IPS-20b (cell line): ENCODE measurements around the gene SLC18A2.

Experiments used
- H3K27ac ChIP-seq: one replicate; pipeline ENCODE4 v1.5.1; 2013; ENCODE audit warnings: low read length
- H3K27me3 ChIP-seq: 2 replicates; pipeline ENCODE4 v1.6.1; 2013; ENCODE audit warnings: mild to moderate bottlenecking, low read length, inconsistent platforms; ENCODE audit not compliant: insufficient read depth
- H3K36me3 ChIP-seq: 2 replicates; pipeline ENCODE4 v1.6.1; 2013; ENCODE audit warnings: low read depth, mild to moderate bottlenecking, inconsistent platforms, low read length, moderate library complexity; ENCODE audit not compliant: insufficient read depth
- H3K4me1 ChIP-seq: 2 replicates; pipeline ENCODE4 v1.6.1; 2013; ENCODE audit warnings: mild to moderate bottlenecking, control low read depth, inconsistent platforms, low read length, moderate library complexity; ENCODE audit not compliant: insufficient read depth
- H3K4me3 ChIP-seq: 2 replicates; pipeline ENCODE4 v1.5.1; 2013; ENCODE audit warnings: mild to moderate bottlenecking, low read length, inconsistent platforms
- H3K9ac ChIP-seq: 2 replicates; pipeline ENCODE4 v1.6.1; 2013; ENCODE audit warnings: low read depth, mild to moderate bottlenecking, inconsistent platforms, low read length, moderate library complexity
- H3K9me3 ChIP-seq: 2 replicates; pipeline ENCODE4 v1.6.1; 2013; ENCODE audit warnings: mild to moderate bottlenecking, low read depth, low read length, inconsistent platforms; ENCODE audit not compliant: insufficient read depth

The SLC18A2 gene

DNA sequence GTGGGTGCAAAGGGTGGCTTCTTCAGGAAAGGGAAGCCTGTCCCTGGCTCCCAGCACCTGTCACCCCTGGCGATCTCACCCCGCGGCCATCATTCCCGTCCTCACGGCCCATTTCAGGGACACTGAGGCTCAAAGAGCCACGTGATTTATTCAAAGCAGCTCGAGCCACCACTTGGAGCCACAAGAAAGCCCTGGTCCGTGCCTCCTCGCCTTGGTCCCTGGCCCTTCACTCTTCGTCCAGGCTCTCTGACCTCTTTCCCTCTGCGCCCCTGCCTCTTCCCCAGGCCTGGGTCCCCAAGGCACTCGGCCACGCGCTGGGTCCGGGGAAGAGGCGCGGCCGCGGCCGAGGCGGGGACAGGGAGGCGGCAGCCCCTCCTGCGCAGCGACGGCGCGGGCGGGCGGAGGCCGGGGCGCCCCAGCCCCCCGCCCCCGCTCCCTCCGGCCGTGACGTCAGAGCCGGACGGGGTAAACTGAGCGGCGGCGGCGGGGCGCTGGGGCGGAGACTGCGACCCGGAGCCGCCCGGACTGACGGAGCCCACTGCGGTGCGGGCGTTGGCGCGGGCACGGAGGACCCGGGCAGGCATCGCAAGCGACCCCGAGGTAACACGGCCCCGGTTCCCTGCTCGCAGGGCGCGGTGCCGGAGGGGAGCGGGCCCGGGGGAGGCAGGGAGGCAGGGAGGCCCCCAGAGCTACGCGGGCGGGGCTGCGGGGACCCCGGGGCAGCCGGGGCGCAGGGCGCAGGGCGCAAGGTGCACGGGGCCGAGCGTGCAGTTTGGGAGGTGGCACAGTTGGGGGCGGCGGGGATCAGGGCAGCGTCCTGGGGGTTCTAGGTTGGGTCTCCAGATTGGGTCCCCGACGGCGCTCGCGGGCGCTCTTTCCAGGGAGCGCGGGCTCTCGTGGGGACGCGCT lies at the start of gene SLC18A2:
Gene SLC18A2 (plus strand): TSS at position 494 of the 909 bp plus-strand sequence. CDS start 580 bp downstream, outside the sequence.
- no peak within 1 kb of the TSS for H3K27ac ChIP-seq
- H3K27me3 ChIP-seq = peaks cover 63% of the 10 kb centered on the region
- H3K9me3 ChIP-seq = no peaks in the 10 kb centered on the region
- peak within 1 kb of the TSS; percentile 41; the same call in 1 of the 2 replicates for H3K9ac ChIP-seq
- H3K4me3 ChIP-seq = peak within 1 kb of the TSS; percentile 75
- H3K4me1 ChIP-seq = no peaks in the 10 kb centered on the region
- H3K36me3 ChIP-seq = no peaks in the 10 kb centered on the region

DNA sequence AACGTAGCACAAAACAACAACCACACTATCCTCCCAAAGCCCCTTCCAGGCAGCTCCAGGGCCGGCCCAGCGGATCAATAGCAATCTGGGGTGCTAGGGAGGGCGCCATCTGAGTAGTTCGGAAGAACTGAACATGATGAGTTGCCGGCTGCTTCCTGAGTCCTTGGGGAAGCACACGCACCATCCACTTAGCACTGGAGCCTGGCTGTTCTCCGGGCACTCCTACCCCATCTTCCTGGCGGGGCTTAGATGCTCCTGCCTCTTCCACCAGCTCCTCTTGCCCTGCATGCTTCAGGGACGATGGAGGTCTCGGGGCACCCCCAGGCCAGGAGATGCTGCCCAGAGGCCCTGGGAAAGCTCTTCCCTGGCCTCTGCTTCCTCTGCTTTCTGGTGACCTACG lies 43.7 kb upstream of the SLC18A2 start, which contains the start of gene KCNK18:
Gene KCNK18 (plus strand): TSS at position 301 of the 400 bp plus-strand sequence. CDS start 0 bp downstream, at position 301.
- Histone ChIP-seq H3K9me3 (no peaks in the 10 kb centered on the region), H3K4me3 (no peak within 1 kb of the TSS), H3K9ac (no peak within 1 kb of the TSS), H3K4me1 (peaks cover 6% of the 10 kb centered on the region; the same call in 1 of the 2 replicates), H3K27me3 (no peaks in the 10 kb centered on the region), H3K27ac (no peak within 1 kb of the TSS), H3K36me3 (no peaks in the 10 kb centered on the region)

DNA sequence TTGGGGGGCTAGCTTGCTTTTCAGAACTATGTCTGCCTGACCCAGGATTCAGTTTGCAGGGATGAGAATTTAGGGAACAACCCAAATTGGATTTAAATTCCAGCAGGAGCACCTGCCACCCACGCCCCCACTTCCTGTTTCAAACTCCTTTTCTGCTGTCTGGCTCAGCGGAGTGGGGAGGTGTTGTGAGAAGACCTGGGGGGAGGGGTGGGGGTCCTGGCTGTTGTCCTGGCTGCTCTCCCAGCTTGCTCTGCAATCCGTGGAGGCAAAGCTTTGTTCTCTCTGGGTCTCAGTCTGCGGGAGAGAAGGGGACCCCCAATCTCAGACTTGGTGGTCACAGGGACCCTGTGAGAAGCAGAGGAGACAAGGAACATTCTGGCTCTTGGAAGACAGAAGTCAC lies 42.8 kb upstream of the SLC18A2 start:
- no peaks in the 10 kb centered on the region for H3K9me3 ChIP-seq
- no peak overlapping the region for H3K9ac ChIP-seq
- H3K27ac ChIP-seq = no peak overlapping the region
- H3K36me3 ChIP-seq = no peaks in the 10 kb centered on the region
- no peak overlapping the region for H3K4me3 ChIP-seq
- H3K4me1 ChIP-seq = peaks cover 6% of the 10 kb centered on the region; the same call in 1 of the 2 replicates
- H3K27me3 ChIP-seq = no peaks in the 10 kb centered on the region

DNA sequence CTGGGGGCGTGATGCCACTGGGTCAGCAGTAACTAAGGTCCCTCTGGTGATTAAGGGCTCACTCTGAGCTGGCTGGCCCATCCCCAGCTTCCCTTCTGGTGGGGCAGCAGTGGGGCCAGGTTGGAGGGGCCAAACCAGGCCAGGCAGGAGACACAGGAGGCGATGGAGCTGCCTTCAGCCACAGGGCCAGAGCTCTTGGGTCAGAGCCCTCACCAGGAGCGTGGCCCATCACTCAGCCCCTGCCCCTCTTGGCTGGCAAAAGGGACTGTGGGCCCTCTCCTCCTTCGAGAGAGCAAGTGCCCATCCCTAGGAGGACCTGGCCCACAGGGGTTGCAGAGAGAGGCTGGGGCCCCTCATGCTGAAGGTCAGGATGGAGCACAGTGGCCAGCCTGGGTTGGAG lies 39.1 kb upstream of the SLC18A2 start:
- no peaks in the 10 kb centered on the region; the same call in 1 of the 2 replicates for H3K9me3 ChIP-seq
- no peak overlapping the region for H3K27ac ChIP-seq
- no peak overlapping the region for H3K9ac ChIP-seq
- H3K4me3 ChIP-seq = no peak overlapping the region
- H3K4me1 ChIP-seq = peaks cover 6% of the 10 kb centered on the region
- no peaks in the 10 kb centered on the region for H3K27me3 ChIP-seq
- H3K36me3 ChIP-seq = no peaks in the 10 kb centered on the region

DNA sequence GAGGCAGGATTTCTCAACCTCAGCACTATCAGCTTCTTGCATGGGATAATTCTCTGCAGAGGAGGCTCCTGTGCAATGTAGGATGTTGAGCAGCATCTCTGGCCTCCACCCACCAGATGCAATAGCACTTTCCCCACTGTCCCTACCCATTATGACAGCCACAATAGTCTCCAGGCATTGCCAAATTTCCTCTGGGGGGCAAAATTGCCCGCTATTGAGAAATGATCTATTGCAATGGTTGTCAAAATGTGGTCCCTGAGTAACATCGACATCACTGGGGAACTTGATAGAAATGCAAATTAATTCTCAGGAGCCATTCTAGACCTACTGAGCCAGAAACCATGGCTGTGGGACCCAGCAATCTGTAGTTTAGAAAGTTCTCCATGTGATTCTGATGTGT lies 36.6 kb upstream of the SLC18A2 start:
- H3K9ac ChIP-seq = no peak overlapping the region
- no peaks in the 10 kb centered on the region; the same call in 1 of the 2 replicates for H3K9me3 ChIP-seq
- no peaks in the 10 kb centered on the region; the same call in 1 of the 2 replicates for H3K4me1 ChIP-seq
- no peaks in the 10 kb centered on the region for H3K27me3 ChIP-seq
- H3K36me3 ChIP-seq = no peaks in the 10 kb centered on the region
- H3K4me3 ChIP-seq = no peak overlapping the region
- H3K27ac ChIP-seq = no peak overlapping the region

DNA sequence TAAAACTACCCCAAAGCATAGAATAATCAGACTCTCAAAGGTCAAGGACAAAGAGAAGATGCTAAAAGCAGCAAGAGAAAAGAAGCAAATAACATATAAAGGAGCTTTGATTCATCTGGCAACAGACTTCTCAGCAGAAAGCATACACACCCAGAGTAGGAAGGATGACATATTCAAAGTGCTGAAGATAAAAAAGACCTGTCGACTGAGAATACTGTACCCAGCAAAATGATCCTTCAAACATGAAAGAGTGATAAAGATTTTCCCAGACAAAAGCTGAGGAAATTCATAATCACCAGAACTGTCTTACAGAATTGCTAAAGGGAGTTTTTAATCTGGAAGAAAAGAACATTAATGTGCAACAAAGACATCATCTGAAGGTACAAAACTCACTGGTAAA lies 28.7 kb upstream of the SLC18A2 start:
- no peaks in the 10 kb centered on the region for H3K4me1 ChIP-seq
- H3K27ac ChIP-seq = no peak overlapping the region
- no peak overlapping the region for H3K4me3 ChIP-seq
- H3K36me3 ChIP-seq = no peaks in the 10 kb centered on the region
- H3K27me3 ChIP-seq = peaks cover 49% of the 10 kb centered on the region
- H3K9ac ChIP-seq = no peak overlapping the region
- H3K9me3 ChIP-seq = no peaks in the 10 kb centered on the region

DNA sequence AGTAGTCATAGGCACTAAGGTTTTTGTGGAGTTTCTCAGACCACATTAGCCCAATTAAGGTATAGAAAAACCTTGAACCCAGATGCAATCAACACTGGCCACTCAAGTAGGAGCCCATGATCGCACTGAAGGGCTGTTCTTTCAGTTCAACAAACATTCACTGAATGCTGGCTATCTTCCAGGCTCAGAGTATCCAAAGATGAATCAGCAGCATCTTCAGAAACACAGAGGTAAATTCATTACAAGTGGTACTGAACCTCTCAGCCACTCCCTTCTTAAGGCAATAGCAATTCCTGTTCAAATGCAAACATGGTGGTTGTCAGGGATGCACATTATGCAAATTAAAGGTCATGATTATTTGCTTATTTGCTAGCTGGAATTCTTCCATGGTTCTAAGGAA lies 26.5 kb upstream of the SLC18A2 start:
- peaks cover 68% of the 10 kb centered on the region for H3K27me3 ChIP-seq

DNA sequence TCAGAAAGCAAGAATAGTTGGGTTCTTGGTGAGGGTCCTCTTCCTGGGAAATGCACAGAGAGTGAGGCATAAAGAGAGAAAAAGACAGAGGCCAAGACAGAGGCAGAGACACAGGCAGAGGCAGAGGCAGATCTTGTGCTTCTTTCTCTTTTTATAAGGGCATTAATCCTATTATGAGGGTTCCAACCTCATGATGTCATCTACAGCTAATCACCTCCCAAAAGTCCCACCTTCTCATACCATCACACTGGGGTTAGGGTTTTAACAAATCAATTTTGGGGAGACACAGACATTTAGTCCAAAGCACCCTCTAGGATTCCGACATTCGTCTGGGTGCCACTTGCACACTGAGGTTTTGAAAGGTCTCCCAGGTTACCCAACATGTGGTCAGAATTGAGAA lies 25.8 kb upstream of the SLC18A2 start:
- no peak overlapping the region for H3K27ac ChIP-seq
- no peak overlapping the region for H3K9ac ChIP-seq
- no peaks in the 10 kb centered on the region for H3K4me1 ChIP-seq
- no peaks in the 10 kb centered on the region for H3K9me3 ChIP-seq
- no peaks in the 10 kb centered on the region for H3K36me3 ChIP-seq
- H3K27me3 ChIP-seq = peaks cover 68% of the 10 kb centered on the region
- no peak overlapping the region for H3K4me3 ChIP-seq

More for the DNA sequence above, 26.5 kb upstream of the SLC18A2 start:
- Histone ChIP-seq H3K36me3 (no peaks in the 10 kb centered on the region), H3K9ac (no peak overlapping the region), H3K4me1 (no peaks in the 10 kb centered on the region), H3K4me3 (no peak overlapping the region), H3K9me3 (no peaks in the 10 kb centered on the region), H3K27ac (no peak overlapping the region)

DNA sequence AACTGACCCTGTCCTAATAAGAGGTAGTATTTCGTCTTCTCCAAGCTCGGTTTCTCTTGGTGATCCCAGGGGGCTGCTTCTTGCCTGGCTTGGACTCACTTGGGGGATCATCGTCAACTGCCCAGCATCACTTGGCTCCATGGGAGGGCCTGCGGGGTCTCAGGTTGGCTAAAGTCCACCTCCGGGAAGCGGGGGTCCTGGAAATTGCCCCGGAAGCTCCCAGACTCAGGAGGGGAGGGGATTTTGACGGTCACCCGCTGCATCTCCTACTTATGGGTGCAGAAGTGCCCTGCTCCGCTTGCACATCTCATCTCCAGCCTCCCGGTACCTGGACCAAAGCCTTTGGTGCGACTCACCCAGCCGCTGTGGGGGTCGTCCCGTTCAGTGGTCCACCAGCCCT lies 24.9 kb upstream of the SLC18A2 start:
- peaks cover 67% of the 10 kb centered on the region for H3K27me3 ChIP-seq
- peak overlapping the region; percentile 82; the same call in 1 of the 2 replicates for H3K4me3 ChIP-seq
- no peaks in the 10 kb centered on the region for H3K4me1 ChIP-seq
- H3K9me3 ChIP-seq = no peaks in the 10 kb centered on the region
- no peaks in the 10 kb centered on the region for H3K36me3 ChIP-seq
- no peak overlapping the region for H3K27ac ChIP-seq
- no peak overlapping the region for H3K9ac ChIP-seq

DNA sequence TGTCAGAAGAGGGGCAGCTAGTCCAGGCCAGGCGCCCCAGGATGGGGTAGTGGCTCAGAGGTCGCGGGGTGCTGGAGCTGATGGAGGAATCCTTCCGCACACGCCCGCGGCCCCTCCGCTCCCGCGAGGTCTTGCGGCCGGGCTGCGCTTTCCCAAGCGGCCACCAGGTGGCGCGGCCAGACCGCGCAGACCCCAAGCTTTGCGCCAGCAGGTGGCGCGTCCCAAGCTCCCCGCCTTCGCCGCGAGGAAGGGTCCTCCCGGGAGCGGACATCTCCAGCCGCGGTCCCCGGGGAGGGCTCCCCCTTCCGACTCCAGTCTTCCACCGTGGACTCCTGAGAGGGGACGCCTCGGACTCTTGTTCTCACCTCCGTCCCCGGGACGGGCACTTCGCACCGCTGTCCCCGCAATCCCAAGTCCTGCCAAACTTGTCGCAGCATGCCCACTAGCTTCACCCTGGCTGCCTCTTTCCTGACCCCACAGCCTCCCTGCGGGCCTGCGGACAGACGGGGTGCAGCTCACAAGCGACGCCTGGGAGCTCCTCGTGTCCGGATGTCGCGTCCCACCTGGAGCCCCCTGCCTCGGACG lies 24.2 kb upstream of the SLC18A2 start:
- Histone ChIP-seq H3K9me3 (no peaks in the 10 kb centered on the region), H3K36me3 (no peaks in the 10 kb centered on the region), H3K27ac (no peak overlapping the region), H3K4me1 (peaks cover 1% of the 10 kb centered on the region; the same call in 1 of the 2 replicates), H3K27me3 (peaks cover 62% of the 10 kb centered on the region), H3K9ac (peak overlapping the region; percentile 48; the same call in 1 of the 2 replicates), H3K4me3 (peak overlapping the region; percentile 82)

DNA sequence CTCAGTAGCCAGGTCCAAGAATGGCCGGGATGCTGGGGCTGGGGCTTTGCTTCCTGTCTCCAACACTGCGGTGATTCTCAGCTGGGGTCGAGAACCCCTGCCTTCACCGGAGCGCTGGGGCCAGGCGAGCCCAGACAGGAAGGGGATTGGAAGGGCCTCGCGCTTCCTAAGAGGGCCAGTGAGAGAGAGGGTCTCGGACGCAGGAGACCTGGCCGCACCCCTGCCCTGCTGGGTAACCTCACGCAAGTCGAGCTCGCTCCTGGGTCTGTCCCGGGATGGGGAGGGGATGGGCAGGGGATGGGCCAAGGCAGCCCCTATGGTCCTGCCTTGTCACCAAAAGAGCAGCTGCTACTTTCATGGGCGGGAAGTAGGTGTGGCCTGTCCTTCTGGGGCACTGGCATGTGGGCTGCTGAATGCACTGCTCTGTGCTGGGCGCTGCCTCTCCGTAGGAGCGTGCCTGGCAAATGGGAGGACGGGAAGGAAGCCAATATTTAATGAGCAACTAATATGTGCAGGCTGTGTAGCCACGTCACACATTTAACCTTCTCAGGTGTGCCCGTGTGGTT lies 23.6 kb upstream of the SLC18A2 start:
- H3K9ac ChIP-seq = peak overlapping the region; percentile 48; the same call in 1 of the 2 replicates
- peak overlapping the region; percentile 82 for H3K4me3 ChIP-seq

More for the DNA sequence above, 23.6 kb upstream of the SLC18A2 start:
- peaks cover 3% of the 10 kb centered on the region; the same call in 1 of the 2 replicates for H3K4me1 ChIP-seq
- no peak overlapping the region for H3K27ac ChIP-seq
- H3K9me3 ChIP-seq = no peaks in the 10 kb centered on the region
- no peaks in the 10 kb centered on the region for H3K36me3 ChIP-seq
- peaks cover 62% of the 10 kb centered on the region for H3K27me3 ChIP-seq
